Measurements from ENCODE around the gene RXRA. TPM values are rescaled to one million over a fixed set of nuclear protein-coding genes. Genes with fewer than 3 reads are reported as not detected.

Gene RXRA
- total RNA-seq, 2 donors from 2014 or later: 45.4 to 58.1 TPM

GRCh38 chr9:134324359-134325095, 1.7 kb upstream of the RXRA start:
- DNase-seq (ENCODE audit: low spot score) (no peak), ATAC-seq (ENCODE audit: insufficient number of reproducible peaks, low FRiP score, low read depth) (no peak)
- Histone ChIP-seq H3K4me1 (ENCODE audit: control insufficient read depth in 1 of 2, low read depth in 2 of 2) (peaks cover 30 to 48% of the 10 kb centered on the region in 2 donors), H3K4me3 (peak overlapping the region; percentile 91), H3K9me3 (no peaks in the 10 kb centered on the region), H3K27ac (peak overlapping the region; percentile 93 to 96), H3K36me3 (no peaks in the 10 kb centered on the region), H3K27me3 (replicated peaks; ENCODE audit: insufficient read depth) (no peaks in the 10 kb centered on the region)
- TF ChIP-seq CTCF (IDR thresholded peaks at IDR 0.05): no peak

GRCh38 chr9:134325096-134325812, 1.0 kb upstream of the RXRA start:
- TF ChIP-seq CTCF (IDR thresholded peaks at IDR 0.05): no peak
- H3K27ac ChIP-seq: peak overlapping the region; percentile 93 to 96
- peak; percentile 8 for ATAC-seq (ENCODE audit: insufficient number of reproducible peaks, low FRiP score, low read depth)
- H3K27me3 ChIP-seq (replicated peaks; ENCODE audit: insufficient read depth): no peaks in the 10 kb centered on the region
- H3K9me3 ChIP-seq: no peaks in the 10 kb centered on the region
- DNase-seq (ENCODE audit: low spot score): no peak
- no peaks in the 10 kb centered on the region for H3K36me3 ChIP-seq
- H3K4me1 ChIP-seq (ENCODE audit: control insufficient read depth in 1 of 2, low read depth in 2 of 2): peaks cover 36 to 56% of the 10 kb centered on the region in 2 donors
- peak overlapping the region; percentile 91 for H3K4me3 ChIP-seq

GRCh38 chr9:134326724-134327601, 708 bp downstream of the RXRA start:
- peaks cover 47 to 73% of the 10 kb centered on the region in 2 donors for H3K4me1 ChIP-seq (ENCODE audit: control insufficient read depth in 1 of 2, low read depth in 2 of 2)
- DNase-seq (ENCODE audit: low spot score): no peak
- no peak for TF ChIP-seq CTCF (IDR thresholded peaks at IDR 0.05)
- H3K27me3 ChIP-seq (replicated peaks; ENCODE audit: insufficient read depth): no peaks in the 10 kb centered on the region
- H3K36me3 ChIP-seq: no peaks in the 10 kb centered on the region
- ATAC-seq (ENCODE audit: insufficient number of reproducible peaks, low FRiP score, low read depth): no peak
- H3K4me3 ChIP-seq: peak overlapping the region; percentile 83
- peak overlapping the region; percentile 86 to 88 for H3K27ac ChIP-seq
- H3K9me3 ChIP-seq: no peaks in the 10 kb centered on the region

- H3K27me3 ChIP-seq (replicated peaks; ENCODE audit: insufficient read depth): no peaks in the 10 kb centered on the region
- H3K27ac ChIP-seq: peak overlapping the region; percentile 86 to 88
- H3K36me3 ChIP-seq: no peaks in the 10 kb centered on the region
- H3K4me3 ChIP-seq: peak overlapping the region; percentile 83
- ATAC-seq (ENCODE audit: insufficient number of reproducible peaks, low FRiP score, low read depth) (no peak), DNase-seq (ENCODE audit: low spot score) (no peak)
- TF ChIP-seq CTCF (IDR thresholded peaks at IDR 0.05): no peak
- peaks cover 50 to 78% of the 10 kb centered on the region in 2 donors for H3K4me1 ChIP-seq (ENCODE audit: control insufficient read depth in 1 of 2, low read depth in 2 of 2)
- H3K9me3 ChIP-seq: no peaks in the 10 kb centered on the region
Measured at GRCh38 chr9:134327671-134328231, 1.5 kb downstream of the RXRA start.

All from thoracic aorta (tissue), 2 donors.